ENCODE data around the gene ERCC6L.

- TF ChIP-seq CTCF (IDR thresholded peaks at IDR 0.05) (no peak), EP300 (IDR thresholded peaks at IDR 0.05) (no peak), POLR2A (IDR thresholded peaks at IDR 0.05) (no peak)
Observed at GRCh38 chrX:72262077-72262476, 23.2 kb upstream of the ERCC6L start.

Measured in stomach (tissue), 4 donors.